CD4-positive, alpha-beta T cell treated with Interleukin-4 for 4 hours (primary cell): ENCODE measurements around the gene KRTAP5-2.

Source experiments
- DNase-seq: peaks from one replicate; pipeline ENCODE4 v3.0.0-alpha.2; 2020

The KRTAP5-2 gene

GRCh38 chr11:1553808-1554594 lies 44.1 kb downstream of the KRTAP5-2 start:
- no peak for DNase-seq

GRCh38 chr11:1549338-1550330 lies 48.5 kb downstream of the KRTAP5-2 start:
- DNase-seq: no peak

- no peak for DNase-seq
These were observed 49.6 kb downstream of the KRTAP5-2 start for GRCh38 chr11:1548221-1549070.

GRCh38 chr11:1547467-1548098 lies 50.5 kb downstream of the KRTAP5-2 start:
- DNase-seq: no peak
